GM19351 (cell line): ENCODE data around the gene FLT1.

Source experiments
- ATAC-seq: cut with Tn5 transposase; IDR thresholded peaks from one replicate; pipeline ENCODE4 v1.9.1; 2021; ENCODE audit warnings: mild to moderate bottlenecking, moderate library complexity; ENCODE audit not compliant: unreplicated experiment

Gene FLT1

GRCh38 chr13:28463481-28463880 lies 31.4 kb downstream of the FLT1 start:
- ATAC-seq, result no peak

- ATAC-seq, result no peak
These were observed 35.0 kb downstream of the FLT1 start for GRCh38 chr13:28459911-28460310.

GRCh38 chr13:28458608-28459007 lies 36.3 kb downstream of the FLT1 start:
- ATAC-seq, result no peak

- no peak for ATAC-seq
These were observed 36.9 kb downstream of the FLT1 start for GRCh38 chr13:28458051-28458450.

- ATAC-seq, result no peak
These were observed 37.4 kb downstream of the FLT1 start for GRCh38 chr13:28457521-28457920.

- no peak for ATAC-seq
These were observed 39.2 kb downstream of the FLT1 start for GRCh38 chr13:28455580-28456194.

GRCh38 chr13:28452755-28453154 lies 42.2 kb downstream of the FLT1 start:
- no peak for ATAC-seq

GRCh38 chr13:28451482-28452217 lies 43.3 kb downstream of the FLT1 start:
- no peak for ATAC-seq

- ATAC-seq, result peak; percentile 59
These were observed 44.8 kb downstream of the FLT1 start for GRCh38 chr13:28449826-28450773.

GRCh38 chr13:28448651-28449358 lies 46.1 kb downstream of the FLT1 start:
- no peak for ATAC-seq

- no peak for ATAC-seq
These were observed 46.9 kb downstream of the FLT1 start for GRCh38 chr13:28447989-28448388.

GRCh38 chr13:28447206-28447605 lies 47.7 kb downstream of the FLT1 start:
- no peak for ATAC-seq

- no peak for ATAC-seq
These were observed 52.1 kb downstream of the FLT1 start for GRCh38 chr13:28442839-28443238.

GRCh38 chr13:28441529-28441928 lies 53.4 kb downstream of the FLT1 start:
- ATAC-seq, result no peak

- no peak for ATAC-seq
These were observed 54.0 kb downstream of the FLT1 start for GRCh38 chr13:28440774-28441504.

GRCh38 chr13:28438598-28439334 lies 56.2 kb downstream of the FLT1 start:
- no peak for ATAC-seq

- no peak for ATAC-seq
These were observed 56.9 kb downstream of the FLT1 start for GRCh38 chr13:28438067-28438466.

GRCh38 chr13:28435917-28436316 lies 59.0 kb downstream of the FLT1 start:
- no peak for ATAC-seq

GRCh38 chr13:28434926-28435325 lies 60.0 kb downstream of the FLT1 start:
- no peak for ATAC-seq
